GM12878 (cell line): ENCODE results near the gene PUSL1. TPM values are rescaled to one million over a fixed set of nuclear protein-coding genes. Genes with fewer than 3 reads are reported as not detected.

ENCODE experiments used
- ATAC-seq: fragments of 200-7000 bp; cut with Tn5 transposase; 3 replicates; pipeline ENCODE4 v1.9.1; 2020; ENCODE audit warnings: mild to moderate bottlenecking, moderate library complexity
- BruUV-seq: library from RNA; stranded (reverse); fragments of 400-500 nt; replicated peaks from 2 replicates; lab custom pipeline; 2021; lab: Mats Ljungman, UMichigan
- CTCF ChIA-PET: fragments of 300-600 bp; sonication (Branson Sonifier 250); formaldehyde crosslinking; extraction: SDS; loops from one replicate; lab custom pipeline; 2021; ENCODE audit warnings: inconsistent platforms; lab: Yijun Ruan, JAX
- POLR2A ChIA-PET: fragments of 350-600 bp; formaldehyde crosslinking; extraction: SDS; loops from one replicate; lab custom pipeline; 2021; ENCODE audit warnings: inconsistent platforms; lab: Charles Lee
- RAD21 ChIA-PET: fragments of 300-600 bp; sonication (Branson Sonifier 250); formaldehyde crosslinking; loops from one replicate; lab custom pipeline; 2023; ENCODE audit warnings: antibody characterized with exemption; ENCODE audit not compliant: unreplicated experiment; lab: Charles Lee
- SMC1A ChIA-PET: fragments of 300-600 bp; sonication (Branson Sonifier 250); formaldehyde crosslinking; loops from one replicate; lab custom pipeline; 2023; ENCODE audit not compliant: unreplicated experiment, uncharacterized antibody; lab: Charles Lee
- DNase-seq: peaks from one replicate; pipeline ENCODE4 v3.0.0-alpha.2; 2011; ENCODE audit warnings: low read depth, low spot score
- FAIRE-seq: peaks from 3 replicates; lab custom pipeline; 2011; peaks lifted over from hg19 to GRCh38; lab: Jason Lieb, UNC
- H2AFZ ChIP-seq: 2 replicates; pipeline ENCODE4 v1.6.0; 2011; ENCODE audit warnings: low read depth, low read length, control low read depth; ENCODE audit not compliant: control insufficient read depth
- H3K27ac ChIP-seq: 2 replicates; pipeline ENCODE4 v1.5.1; 2011; ENCODE audit warnings: control low read depth; ENCODE audit not compliant: control insufficient read depth, insufficient read depth
- H3K27me3 ChIP-seq, 2 experiments: replicated peaks in 1 of 2; 2 replicates each; pipeline versions ENCODE4 v1.6.0 to v1.6.1; 2011; ENCODE audit warnings: low read length in 1 of 2; ENCODE audit not compliant: control insufficient read depth in 2 of 2, insufficient read depth in 2 of 2
- H3K36me3 ChIP-seq, 2 experiments: 2 replicates each; pipeline ENCODE4 v1.5.1; 2011; ENCODE audit warnings: low read length in 1 of 2; ENCODE audit not compliant: control insufficient read depth in 2 of 2, insufficient read depth in 2 of 2
- H3K4me1 ChIP-seq: 2 replicates; pipeline ENCODE4 v1.6.1; 2011; ENCODE audit warnings: mild to moderate bottlenecking, low read length, moderate library complexity, mixed read lengths; ENCODE audit not compliant: control insufficient read depth, insufficient read depth
- H3K4me2 ChIP-seq: 2 replicates; pipeline ENCODE4 v1.6.0; 2011; ENCODE audit warnings: control low read depth; ENCODE audit not compliant: control insufficient read depth, insufficient read depth
- H3K4me3 ChIP-seq: fragments of 200-600 bp; sonication (generic); 2 replicates; pipeline ENCODE4 v1.5.1; 2016
- H3K79me2 ChIP-seq: 2 replicates; pipeline ENCODE4 v1.6.0; 2011; ENCODE audit warnings: low read length; ENCODE audit not compliant: control insufficient read depth, insufficient read depth
- H3K9ac ChIP-seq: 2 replicates; pipeline ENCODE4 v1.8.0; 2011; ENCODE audit warnings: low read length, control low read depth, mixed read lengths; ENCODE audit not compliant: control insufficient read depth, insufficient read depth
- H3K9me3 ChIP-seq: replicated peaks from 3 replicates; pipeline ENCODE4 v1.5.1; 2011; ENCODE audit warnings: mild to moderate bottlenecking, low read length; ENCODE audit not compliant: control insufficient read depth, insufficient read depth
- H4K20me1 ChIP-seq: 2 replicates; pipeline ENCODE4 v1.6.0; 2011; ENCODE audit not compliant: control insufficient read depth, insufficient read depth
- CHD4 ChIP-seq: fragments of 200-600 bp; sonication (generic); IDR thresholded peaks from 2 replicates; pipeline ENCODE4 v1.6.1; 2016; ENCODE audit warnings: mild to moderate bottlenecking
- EZH2 ChIP-seq: IDR thresholded peaks from 2 replicates; pipeline ENCODE4 v1.6.1; 2012; ENCODE audit warnings: low read depth, mild to moderate bottlenecking, control low read depth, inconsistent platforms, low read length, borderline replicate concordance; ENCODE audit not compliant: control insufficient read depth
- SIN3A ChIP-seq: IDR thresholded peaks from 2 replicates; pipeline ENCODE4 v1.6.1; 2012; ENCODE audit warnings: low read depth, low read length, improper control_type of control experiment
- SREBF1 ChIP-seq: IDR thresholded peaks from 2 replicates; pipeline ENCODE4 v1.6.1; 2012; ENCODE audit warnings: mild to moderate bottlenecking, low read length
- TCF7 ChIP-seq: IDR thresholded peaks from 2 replicates; pipeline ENCODE4 v1.6.1; 2014; ENCODE audit warnings: antibody characterized with exemption, borderline replicate concordance
- ZNF274 ChIP-seq: IDR thresholded peaks from one replicate; pipeline ENCODE4 v1.8.0; 2011; ENCODE audit not compliant: insufficient read length, insufficient read depth
- WGBS: methylation state at CpG from one replicate; pipeline ENCODE4 v1.1.6; 2016; ENCODE audit warnings: low lambda C conversion rate; ENCODE audit not compliant: insufficient replicate concordance, insufficient coverage; ENCODE audit errors: missing lambda C conversion rate; 5-methylcytosine and 5-hydroxymethylcytosine counted together
- in situ Hi-C: fragments of 300-500 bp; cut with MboI; formaldehyde crosslinking; loops from 9 replicates; pipeline ENCODE4 v1.14.3; 2018; ENCODE audit warnings: mixed read lengths
- intact Hi-C: fragments of 100-400 bp; cut with micrococcal nuclease; formaldehyde crosslinking; loops from one replicate; pipeline ENCODE4 v1.14.2; 2022; ENCODE audit not compliant: unreplicated experiment
- polyA plus RNA-seq, 11 experiments: library from polyadenylated mRNA; depleted of rRNA in 4 of 11; unstranded in 6 of 11; stranded (reverse) in 5 of 11; fragments of >200 nt; fragmentation: Nextera tagmentation in 4 of 11; fragmentation: Illumina TruSeq in 1 of 11; extraction: Ambion mirVana in 4 of 11; extraction: Trizol in 1 of 11; gene quantifications; 1 replicate in 1 of 11; 2 replicates in 10 of 11; pipeline versions ENCODE4 v1.2.1 to v1.2.3, GENCODE V29; 2011 to 2016; ENCODE audit warnings: inconsistent platforms in 2 of 11, missing spikeins in 2 of 11, low read depth in 1 of 11
- total RNA-seq, 4 experiments: library from RNA; depleted of rRNA in 3 of 4; stranded (reverse); fragments of >200 nt in 3 of 4; fragmentation: Illumina TruSeq in 1 of 4; extraction: Trizol in 1 of 4; gene quantifications; 2 replicates each; pipeline versions ENCODE4 v1.2.1 to v1.2.3, GENCODE V29; 2013 to 2021
- TF ChIP-seq, protein P1 (sequence below): fragments of 450-650 bp; formaldehyde crosslinking; IDR thresholded peaks from 2 replicates; pipeline ENCODE4 v1.5.0; 2022; ENCODE audit warnings: mild to moderate bottlenecking, missing genetic modification characterization
- TF ChIP-seq, protein P2 (sequence below): fragments of 450-650 bp; formaldehyde crosslinking; IDR thresholded peaks from 2 replicates; pipeline ENCODE4 v1.4.0; 2022; ENCODE audit warnings: mild to moderate bottlenecking, moderate library complexity
- TF ChIP-seq, protein P3 (sequence below): IDR thresholded peaks from 2 replicates; pipeline ENCODE4 v1.6.1; 2012; ENCODE audit warnings: low read length, inconsistent platforms
- TF ChIP-seq, protein P4 (sequence below): fragments of 450-650 bp; IDR thresholded peaks from 2 replicates; pipeline ENCODE4 v1.6.1; 2017; ENCODE audit warnings: antibody characterized with exemption, mild to moderate bottlenecking, moderate library complexity
- TF ChIP-seq, protein P5 (sequence below): fragments of 450-650 bp; IDR thresholded peaks from 2 replicates; pipeline ENCODE4 v1.6.1; 2016; ENCODE audit warnings: mild to moderate bottlenecking

Gene PUSL1
- total and polyA plus RNA-seq, 10 of the 15 experiments (the other 5 are each of a cell fraction or from before 2014, with no cell fraction given) = 0.16 to 28.4 (median 15.1) TPM

DNA sequence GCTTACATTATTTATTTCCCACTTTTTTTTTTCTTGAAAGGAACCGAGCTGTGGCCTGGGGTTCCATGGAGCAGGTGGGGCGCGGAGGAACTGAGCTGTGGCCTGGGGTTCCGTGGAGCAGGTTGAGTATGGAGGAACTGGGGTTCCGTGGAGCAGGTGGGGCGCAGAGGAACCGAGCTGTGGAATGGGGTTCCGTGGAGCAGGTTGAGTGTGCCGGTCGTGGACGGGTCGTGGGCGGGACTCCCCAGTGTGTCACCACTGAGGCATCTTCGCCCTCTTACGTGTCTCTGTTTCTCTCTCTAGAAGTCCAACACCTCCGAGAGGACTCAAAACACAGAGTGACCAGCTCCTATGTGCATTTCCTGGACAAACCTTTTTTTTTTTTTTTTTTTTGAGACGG lies 29.4 kb upstream of the PUSL1 start:
- Histone ChIP-seq H3K4me1 (peaks cover 3% of the 10 kb centered on the region), H3K36me3 (no peaks in the 10 kb centered on the region), H3K27ac (no peak overlapping the region), H3K4me2 (no peak overlapping the region), H3K9ac (no peak overlapping the region), H3K79me2 (no peaks in the 10 kb centered on the region), H3K4me3 (no peak overlapping the region), H2AFZ (no peak overlapping the region), H4K20me1 (no peaks in the 10 kb centered on the region), H3K27me3 (no peaks in the 10 kb centered on the region), H3K9me3 (no peaks in the 10 kb centered on the region)
- ChIA-PET RAD21 (no interaction called here), SMC1A (no interaction called here), CTCF (no interaction called here), POLR2A (interaction anchor here (0.7 kb wide), 1 partner anchor 93 kb away, joined by 3 read pairs; no protein-coding TSS in a partner anchor)
- no peak for ATAC-seq
- intact Hi-C loops = no loop called here
- in situ Hi-C loops = no loop called here
- 67% methylated on average over 16 of the region's 17 CpGs for WGBS
- BruUV-seq = no TSS peak
- no peak for TF ChIP-seq TCF7
- TF ChIP-seq, protein P1, sequence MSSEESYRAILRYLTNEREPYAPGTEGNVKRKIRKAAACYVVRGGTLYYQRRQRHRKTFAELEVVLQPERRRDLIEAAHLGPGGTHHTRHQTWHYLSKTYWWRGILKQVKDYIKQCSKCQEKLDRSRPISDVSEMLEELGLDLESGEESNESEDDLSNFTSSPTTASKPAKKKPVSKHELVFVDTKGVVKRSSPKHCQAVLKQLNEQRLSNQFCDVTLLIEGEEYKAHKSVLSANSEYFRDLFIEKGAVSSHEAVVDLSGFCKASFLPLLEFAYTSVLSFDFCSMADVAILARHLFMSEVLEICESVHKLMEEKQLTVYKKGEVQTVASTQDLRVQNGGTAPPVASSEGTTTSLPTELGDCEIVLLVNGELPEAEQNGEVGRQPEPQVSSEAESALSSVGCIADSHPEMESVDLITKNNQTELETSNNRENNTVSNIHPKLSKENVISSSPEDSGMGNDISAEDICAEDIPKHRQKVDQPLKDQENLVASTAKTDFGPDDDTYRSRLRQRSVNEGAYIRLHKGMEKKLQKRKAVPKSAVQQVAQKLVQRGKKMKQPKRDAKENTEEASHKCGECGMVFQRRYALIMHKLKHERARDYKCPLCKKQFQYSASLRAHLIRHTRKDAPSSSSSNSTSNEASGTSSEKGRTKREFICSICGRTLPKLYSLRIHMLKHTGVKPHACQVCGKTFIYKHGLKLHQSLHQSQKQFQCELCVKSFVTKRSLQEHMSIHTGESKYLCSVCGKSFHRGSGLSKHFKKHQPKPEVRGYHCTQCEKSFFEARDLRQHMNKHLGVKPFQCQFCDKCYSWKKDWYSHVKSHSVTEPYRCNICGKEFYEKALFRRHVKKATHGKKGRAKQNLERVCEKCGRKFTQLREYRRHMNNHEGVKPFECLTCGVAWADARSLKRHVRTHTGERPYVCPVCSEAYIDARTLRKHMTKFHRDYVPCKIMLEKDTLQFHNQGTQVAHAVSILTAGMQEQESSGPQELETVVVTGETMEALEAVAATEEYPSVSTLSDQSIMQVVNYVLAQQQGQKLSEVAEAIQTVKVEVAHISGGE (CRISPR knock-in tag) = no peak
- TF ChIP-seq, protein P2, sequence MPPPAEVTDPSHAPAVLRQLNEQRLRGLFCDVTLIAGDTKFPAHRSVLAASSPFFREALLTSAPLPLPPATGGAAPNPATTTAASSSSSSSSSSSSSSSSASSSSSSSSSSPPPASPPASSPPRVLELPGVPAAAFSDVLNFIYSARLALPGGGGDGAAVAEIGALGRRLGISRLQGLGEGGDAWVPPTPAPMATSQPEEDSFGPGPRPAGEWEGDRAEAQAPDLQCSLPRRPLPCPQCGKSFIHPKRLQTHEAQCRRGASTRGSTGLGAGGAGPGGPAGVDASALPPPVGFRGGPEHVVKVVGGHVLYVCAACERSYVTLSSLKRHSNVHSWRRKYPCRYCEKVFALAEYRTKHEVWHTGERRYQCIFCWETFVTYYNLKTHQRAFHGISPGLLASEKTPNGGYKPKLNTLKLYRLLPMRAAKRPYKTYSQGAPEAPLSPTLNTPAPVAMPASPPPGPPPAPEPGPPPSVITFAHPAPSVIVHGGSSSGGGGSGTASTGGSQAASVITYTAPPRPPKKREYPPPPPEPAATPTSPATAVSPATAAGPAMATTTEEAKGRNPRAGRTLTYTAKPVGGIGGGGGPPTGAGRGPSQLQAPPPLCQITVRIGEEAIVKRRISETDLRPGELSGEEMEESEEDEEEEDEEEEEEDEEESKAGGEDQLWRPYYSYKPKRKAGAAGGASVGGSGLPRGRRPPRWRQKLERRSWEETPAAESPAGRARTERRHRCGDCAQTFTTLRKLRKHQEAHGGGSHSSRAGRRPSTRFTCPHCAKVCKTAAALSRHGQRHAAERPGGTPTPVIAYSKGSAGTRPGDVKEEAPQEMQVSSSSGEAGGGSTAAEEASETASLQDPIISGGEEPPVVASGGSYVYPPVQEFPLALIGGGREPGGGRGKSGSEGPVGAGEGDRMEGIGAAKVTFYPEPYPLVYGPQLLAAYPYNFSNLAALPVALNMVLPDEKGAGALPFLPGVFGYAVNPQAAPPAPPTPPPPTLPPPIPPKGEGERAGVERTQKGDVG (CRISPR knock-in tag) = no peak
- TF ChIP-seq ZNF274 = no peak
- TF ChIP-seq SIN3A = no peak
- TF ChIP-seq, protein P3, sequence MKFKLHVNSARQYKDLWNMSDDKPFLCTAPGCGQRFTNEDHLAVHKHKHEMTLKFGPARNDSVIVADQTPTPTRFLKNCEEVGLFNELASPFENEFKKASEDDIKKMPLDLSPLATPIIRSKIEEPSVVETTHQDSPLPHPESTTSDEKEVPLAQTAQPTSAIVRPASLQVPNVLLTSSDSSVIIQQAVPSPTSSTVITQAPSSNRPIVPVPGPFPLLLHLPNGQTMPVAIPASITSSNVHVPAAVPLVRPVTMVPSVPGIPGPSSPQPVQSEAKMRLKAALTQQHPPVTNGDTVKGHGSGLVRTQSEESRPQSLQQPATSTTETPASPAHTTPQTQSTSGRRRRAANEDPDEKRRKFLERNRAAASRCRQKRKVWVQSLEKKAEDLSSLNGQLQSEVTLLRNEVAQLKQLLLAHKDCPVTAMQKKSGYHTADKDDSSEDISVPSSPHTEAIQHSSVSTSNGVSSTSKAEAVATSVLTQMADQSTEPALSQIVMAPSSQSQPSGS = no peak
- TF ChIP-seq, protein P4, sequence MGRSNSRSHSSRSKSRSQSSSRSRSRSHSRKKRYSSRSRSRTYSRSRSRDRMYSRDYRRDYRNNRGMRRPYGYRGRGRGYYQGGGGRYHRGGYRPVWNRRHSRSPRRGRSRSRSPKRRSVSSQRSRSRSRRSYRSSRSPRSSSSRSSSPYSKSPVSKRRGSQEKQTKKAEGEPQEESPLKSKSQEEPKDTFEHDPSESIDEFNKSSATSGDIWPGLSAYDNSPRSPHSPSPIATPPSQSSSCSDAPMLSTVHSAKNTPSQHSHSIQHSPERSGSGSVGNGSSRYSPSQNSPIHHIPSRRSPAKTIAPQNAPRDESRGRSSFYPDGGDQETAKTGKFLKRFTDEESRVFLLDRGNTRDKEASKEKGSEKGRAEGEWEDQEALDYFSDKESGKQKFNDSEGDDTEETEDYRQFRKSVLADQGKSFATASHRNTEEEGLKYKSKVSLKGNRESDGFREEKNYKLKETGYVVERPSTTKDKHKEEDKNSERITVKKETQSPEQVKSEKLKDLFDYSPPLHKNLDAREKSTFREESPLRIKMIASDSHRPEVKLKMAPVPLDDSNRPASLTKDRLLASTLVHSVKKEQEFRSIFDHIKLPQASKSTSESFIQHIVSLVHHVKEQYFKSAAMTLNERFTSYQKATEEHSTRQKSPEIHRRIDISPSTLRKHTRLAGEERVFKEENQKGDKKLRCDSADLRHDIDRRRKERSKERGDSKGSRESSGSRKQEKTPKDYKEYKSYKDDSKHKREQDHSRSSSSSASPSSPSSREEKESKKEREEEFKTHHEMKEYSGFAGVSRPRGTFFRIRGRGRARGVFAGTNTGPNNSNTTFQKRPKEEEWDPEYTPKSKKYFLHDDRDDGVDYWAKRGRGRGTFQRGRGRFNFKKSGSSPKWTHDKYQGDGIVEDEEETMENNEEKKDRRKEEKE = no peak
- TF ChIP-seq SREBF1 = no peak
- no peak for TF ChIP-seq CHD4
- TF ChIP-seq EZH2 = no peak
- TF ChIP-seq, protein P5, sequence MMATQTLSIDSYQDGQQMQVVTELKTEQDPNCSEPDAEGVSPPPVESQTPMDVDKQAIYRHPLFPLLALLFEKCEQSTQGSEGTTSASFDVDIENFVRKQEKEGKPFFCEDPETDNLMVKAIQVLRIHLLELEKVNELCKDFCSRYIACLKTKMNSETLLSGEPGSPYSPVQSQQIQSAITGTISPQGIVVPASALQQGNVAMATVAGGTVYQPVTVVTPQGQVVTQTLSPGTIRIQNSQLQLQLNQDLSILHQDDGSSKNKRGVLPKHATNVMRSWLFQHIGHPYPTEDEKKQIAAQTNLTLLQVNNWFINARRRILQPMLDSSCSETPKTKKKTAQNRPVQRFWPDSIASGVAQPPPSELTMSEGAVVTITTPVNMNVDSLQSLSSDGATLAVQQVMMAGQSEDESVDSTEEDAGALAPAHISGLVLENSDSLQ = no peak
- no peak for DNase-seq
- no peak for FAIRE-seq
